VCaP (cell line): ENCODE results near the gene PODN.

Experiments
- H3K27ac ChIP-seq: fragments of 450-650 bp; 2 replicates; pipeline ENCODE4 v1.5.1; 2017
- CTCF ChIP-seq: fragments of 450-650 bp; conservative IDR thresholded peaks from 2 replicates; pipeline ENCODE4 v1.5.1; 2017; ENCODE audit warnings: mild to moderate bottlenecking, moderate library complexity

The PODN gene

GRCh38 chr1:53121319-53122172, 59.5 kb downstream of the PODN start:
- H3K27ac ChIP-seq, result no peak overlapping the region
- no peak for TF ChIP-seq CTCF

- no peak for TF ChIP-seq CTCF
- no peak overlapping the region for H3K27ac ChIP-seq
These were observed 60.3 kb downstream of the PODN start for GRCh38 chr1:53122201-53122885.

GRCh38 chr1:53122961-53123413, 61.0 kb downstream of the PODN start:
- TF ChIP-seq CTCF, result no peak
- no peak overlapping the region for H3K27ac ChIP-seq

GRCh38 chr1:53123453-53124140, 61.6 kb downstream of the PODN start:
- no peak overlapping the region for H3K27ac ChIP-seq
- TF ChIP-seq CTCF, result no peak

GRCh38 chr1:53125122-53125521, 63.1 kb downstream of the PODN start:
- no peak overlapping the region for H3K27ac ChIP-seq

GRCh38 chr1:53125623-53126360, 63.8 kb downstream of the PODN start:
- H3K27ac ChIP-seq, result no peak overlapping the region
- no peak for TF ChIP-seq CTCF

More at GRCh38 chr1:53125122-53125521, 63.1 kb downstream of the PODN start:
- no peak for TF ChIP-seq CTCF
